ENCODE measurements around the gene NR2F2. TPM values are rescaled to one million over a fixed set of nuclear protein-coding genes. Genes with fewer than 3 reads are reported as not detected.

Gene NR2F2
- polyA plus RNA-seq, 1 donor from 2014 or later = 0.07 TPM

- no peaks in the 10 kb centered on the region for H3K36me3 ChIP-seq (ENCODE audit: insufficient read depth, low read length)
- no peak overlapping the region for H3K4me2 ChIP-seq (ENCODE audit: low read length)
- TF ChIP-seq EZH2 (IDR thresholded peaks at IDR 0.05; ENCODE audit: borderline replicate concordance, insufficient read depth, low read length, poor library complexity, severe bottlenecking) = no peak
- no peak for TF ChIP-seq TAF1 (IDR thresholded peaks at IDR 0.05; ENCODE audit: low read depth)
- no peak for TF ChIP-seq MXI1 (conservative IDR thresholded peaks at IDR 0.05; ENCODE audit: poor library complexity, severe bottlenecking)
- no peak for TF ChIP-seq SMC3 (conservative IDR thresholded peaks at IDR 0.05; ENCODE audit: poor library complexity)
- TF ChIP-seq POLR2AphosphoS5 (IDR thresholded peaks at IDR 0.05) = no peak
- TF ChIP-seq REST (IDR thresholded peaks at IDR 0.05; ENCODE audit: borderline replicate concordance) = no peak
- TF ChIP-seq RAD21 (conservative IDR thresholded peaks at IDR 0.05) = no peak
- no peak for TF ChIP-seq CTCF (IDR thresholded peaks at IDR 0.05; ENCODE audit: poor library complexity, severe bottlenecking)
- TF ChIP-seq EP300 (conservative IDR thresholded peaks at IDR 0.05; ENCODE audit: poor library complexity, severe bottlenecking) = no peak
- no peak overlapping the region for H3K27ac ChIP-seq (ENCODE audit: low read length)
- H3F3A ChIP-seq (ENCODE audit: insufficient read depth, low read length, poor library complexity, severe bottlenecking) = no peaks in the 10 kb centered on the region
- no peaks in the 10 kb centered on the region for H4K20me1 ChIP-seq (ENCODE audit: insufficient read depth)
- peaks cover 5% of the 10 kb centered on the region for H3K27me3 ChIP-seq (ENCODE audit: insufficient read depth, low read depth, low read length)
- no peaks in the 10 kb centered on the region for H3K9me3 ChIP-seq (ENCODE audit: low read length)
- H3K9ac ChIP-seq (ENCODE audit: low read length) = no peak overlapping the region
- H2AFZ ChIP-seq (ENCODE audit: low read depth, low read length) = no peak overlapping the region
- H3K79me2 ChIP-seq (replicated peaks; ENCODE audit: insufficient read depth, low read length) = no peaks in the 10 kb centered on the region
- H3K9me2 ChIP-seq (ENCODE audit: insufficient read depth, low read length) = no peaks in the 10 kb centered on the region
- H3K4me3 ChIP-seq (ENCODE audit: low read length) = no peak overlapping the region
Measured at GRCh38 chr15:96381463-96381862, 51.0 kb downstream of the NR2F2 start.

GRCh38 chr15:96385195-96385594, 54.7 kb downstream of the NR2F2 start:
- Histone ChIP-seq H2AFZ (ENCODE audit: low read depth, low read length) (no peak overlapping the region), H3K9me2 (ENCODE audit: insufficient read depth, low read length) (no peaks in the 10 kb centered on the region), H3K27ac (ENCODE audit: low read length) (no peak overlapping the region), H3K4me2 (ENCODE audit: low read length) (no peak overlapping the region), H3K9ac (ENCODE audit: low read length) (no peak overlapping the region), H4K20me1 (ENCODE audit: insufficient read depth) (no peaks in the 10 kb centered on the region), H3K36me3 (ENCODE audit: insufficient read depth, low read length) (no peaks in the 10 kb centered on the region), H3K9me3 (ENCODE audit: low read length) (no peaks in the 10 kb centered on the region), H3K27me3 (ENCODE audit: insufficient read depth, low read depth, low read length) (peaks cover 5% of the 10 kb centered on the region), H3K79me2 (replicated peaks; ENCODE audit: insufficient read depth, low read length) (no peaks in the 10 kb centered on the region), H3F3A (ENCODE audit: insufficient read depth, low read length, poor library complexity, severe bottlenecking) (no peaks in the 10 kb centered on the region), H3K4me3 (ENCODE audit: low read length) (no peak overlapping the region)
- no peak for TF ChIP-seq EP300 (conservative IDR thresholded peaks at IDR 0.05; ENCODE audit: poor library complexity, severe bottlenecking)
- no peak for TF ChIP-seq SMC3 (conservative IDR thresholded peaks at IDR 0.05; ENCODE audit: poor library complexity)
- no peak for TF ChIP-seq TAF1 (IDR thresholded peaks at IDR 0.05; ENCODE audit: low read depth)
- TF ChIP-seq MXI1 (conservative IDR thresholded peaks at IDR 0.05; ENCODE audit: poor library complexity, severe bottlenecking) = no peak
- TF ChIP-seq EZH2 (IDR thresholded peaks at IDR 0.05; ENCODE audit: borderline replicate concordance, insufficient read depth, low read length, poor library complexity, severe bottlenecking) = no peak
- TF ChIP-seq CTCF (IDR thresholded peaks at IDR 0.05; ENCODE audit: poor library complexity, severe bottlenecking) = no peak
- TF ChIP-seq REST (IDR thresholded peaks at IDR 0.05; ENCODE audit: borderline replicate concordance) = no peak
- TF ChIP-seq POLR2AphosphoS5 (IDR thresholded peaks at IDR 0.05) = no peak
- TF ChIP-seq RAD21 (conservative IDR thresholded peaks at IDR 0.05) = no peak

Data from neural cell (in vitro differentiated cells).